ENCODE data around the gene ACSL1.

Gene ACSL1

DNA sequence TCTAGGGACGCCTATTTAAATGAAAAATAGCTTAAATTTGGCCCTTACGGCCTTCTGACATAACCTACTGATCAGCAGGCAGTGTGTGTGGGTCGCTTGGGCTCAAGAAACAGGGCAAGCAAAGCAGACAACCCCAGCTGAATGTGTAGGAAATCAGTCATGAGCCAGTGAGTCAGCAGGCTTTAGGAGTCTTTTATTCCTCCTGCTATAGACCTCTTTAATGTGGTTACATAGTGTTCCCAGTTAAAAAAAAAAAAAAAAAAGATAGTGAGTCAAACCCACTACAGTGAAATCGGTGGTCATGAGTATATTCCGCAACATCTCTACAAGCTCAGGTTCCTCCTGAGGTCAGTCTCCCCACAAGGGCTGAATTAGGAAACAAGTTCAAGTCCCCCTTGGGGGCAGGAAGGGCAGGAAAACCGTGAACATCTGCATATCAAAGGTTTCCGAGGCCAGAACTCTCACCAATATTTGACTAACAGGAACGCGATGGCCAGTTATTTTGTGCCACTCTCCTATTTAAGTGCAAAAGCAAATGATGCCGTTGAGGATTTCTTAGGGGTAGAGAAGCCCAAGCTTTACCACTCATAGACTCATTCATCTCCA is 32.7 kb downstream of the ACSL1 start:
- H2AK5ac ChIP-seq (ENCODE audit: low read length, severe bottlenecking): peak overlapping the region; percentile 73
- H2BK15ac ChIP-seq (ENCODE audit: low read depth, poor library complexity, severe bottlenecking): no peak overlapping the region
- peak; percentile 91 for DNase-seq
- no peak overlapping the region for H4K8ac ChIP-seq (ENCODE audit: low read length)
- no peak overlapping the region for H3K4ac ChIP-seq (ENCODE audit: low read depth in 1 of 2, low read length in 2 of 2)
- H2BK12ac ChIP-seq (ENCODE audit: low read length in 2 of 2): peak overlapping the region in 1 of 2 experiments; percentile 59
- peaks cover 19% of the 10 kb centered on the region for H3K79me1 ChIP-seq (replicated peaks; ENCODE audit: low read length, poor library complexity, severe bottlenecking)
- no peaks in the 10 kb centered on the region for H3K9me3 ChIP-seq (ENCODE audit: control insufficient read depth, low read length)
- H3K27ac ChIP-seq (ENCODE audit: low read length, poor library complexity, severe bottlenecking): peak overlapping the region; percentile 71
- no peak overlapping the region for H3K23ac ChIP-seq (ENCODE audit: low read length in 2 of 2)
- no peak overlapping the region for H4K91ac ChIP-seq (ENCODE audit: low read length)
- 35% methylated on average over 7 of the region's 10 CpGs for WGBS
- H3K4me3 ChIP-seq (ENCODE audit: insufficient read depth in 1 of 2, low read depth in 1 of 2, low read length in 2 of 2): no peak overlapping the region
- peak overlapping the region; percentile 25 for H3K4me2 ChIP-seq (ENCODE audit: low read length, poor library complexity, severe bottlenecking)
- peak overlapping the region; percentile 14 to 61 for H3K18ac ChIP-seq (ENCODE audit: low read depth in 1 of 2, low read length in 2 of 2)
- H3K4me1 ChIP-seq (ENCODE audit: control insufficient read depth, insufficient read depth, low read depth, low read length): peaks cover 22% of the 10 kb centered on the region
- H3K27me3 ChIP-seq (ENCODE audit: control insufficient read depth in 1 of 2, insufficient read depth in 1 of 2, low read length in 2 of 2): no peaks in the 10 kb centered on the region
- no peak overlapping the region for H2BK5ac ChIP-seq (ENCODE audit: low read depth, low read length, poor library complexity, severe bottlenecking)
- H3K9ac ChIP-seq (ENCODE audit: low read length): peak overlapping the region; percentile 49
- H3K36me3 ChIP-seq (ENCODE audit: control insufficient read depth in 1 of 2, insufficient read depth in 2 of 2, low read depth in 1 of 2, low read length in 2 of 2): peaks cover 20 to 23% of the 10 kb centered on the region in 2 experiments
- H3K14ac ChIP-seq (ENCODE audit: low read length in 2 of 2): no peak overlapping the region
- no peak overlapping the region for H2BK120ac ChIP-seq (ENCODE audit: low read depth, low read length)
- no peak overlapping the region for H2AFZ ChIP-seq (ENCODE audit: low read depth, low read length)

DNA sequence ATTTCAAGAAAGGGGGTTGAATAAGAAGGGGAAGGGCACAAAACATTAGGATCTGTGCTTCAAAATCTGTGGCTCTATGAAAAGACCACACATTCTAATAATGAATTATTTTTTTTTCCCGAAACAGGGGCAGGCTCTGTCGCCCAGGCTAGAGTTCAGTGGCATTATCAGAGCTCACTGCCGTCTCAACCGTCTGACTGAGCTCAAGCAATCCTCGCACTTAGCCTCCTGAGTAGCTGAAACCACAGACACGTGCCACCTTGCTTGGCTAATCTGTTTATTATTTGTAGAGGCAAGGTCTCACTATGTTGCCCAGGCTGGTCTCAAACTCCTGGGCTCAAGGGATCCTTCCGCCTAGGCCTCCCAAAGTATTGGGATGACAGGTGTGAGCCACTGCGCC is 33.4 kb downstream of the ACSL1 start:
- Histone ChIP-seq H2AK5ac (ENCODE audit: low read length, severe bottlenecking) (peak overlapping the region; percentile 28), H3K9me3 (ENCODE audit: control insufficient read depth, low read length) (no peaks in the 10 kb centered on the region), H3K27me3 (ENCODE audit: control insufficient read depth in 1 of 2, insufficient read depth in 1 of 2, low read length in 2 of 2) (no peaks in the 10 kb centered on the region), H3K4ac (ENCODE audit: low read depth in 1 of 2, low read length in 2 of 2) (no peak overlapping the region), H3K23ac (ENCODE audit: low read length in 2 of 2) (no peak overlapping the region), H4K91ac (ENCODE audit: low read length) (peak overlapping the region; percentile 22), H2BK15ac (ENCODE audit: low read depth, poor library complexity, severe bottlenecking) (no peak overlapping the region), H2AFZ (ENCODE audit: low read depth, low read length) (no peak overlapping the region), H3K9ac (ENCODE audit: low read length) (peak overlapping the region; percentile 49), H3K36me3 (ENCODE audit: control insufficient read depth in 1 of 2, insufficient read depth in 2 of 2, low read depth in 1 of 2, low read length in 2 of 2) (peaks cover 17 to 18% of the 10 kb centered on the region in 2 experiments), H3K4me1 (ENCODE audit: control insufficient read depth, insufficient read depth, low read depth, low read length) (peaks cover 25% of the 10 kb centered on the region), H3K18ac (ENCODE audit: low read depth in 1 of 2, low read length in 2 of 2) (no peak overlapping the region), H3K14ac (ENCODE audit: low read length in 2 of 2) (no peak overlapping the region), H4K8ac (ENCODE audit: low read length) (no peak overlapping the region), H2BK5ac (ENCODE audit: low read depth, low read length, poor library complexity, severe bottlenecking) (no peak overlapping the region), H2BK120ac (ENCODE audit: low read depth, low read length) (no peak overlapping the region), H3K4me3 (ENCODE audit: insufficient read depth in 1 of 2, low read depth in 1 of 2, low read length in 2 of 2) (no peak overlapping the region), H2BK12ac (ENCODE audit: low read length in 2 of 2) (peak overlapping the region in 1 of 2 experiments; percentile 30), H3K27ac (ENCODE audit: low read length, poor library complexity, severe bottlenecking) (peak overlapping the region; percentile 71), H3K4me2 (ENCODE audit: low read length, poor library complexity, severe bottlenecking) (no peak overlapping the region), H3K79me1 (replicated peaks; ENCODE audit: low read length, poor library complexity, severe bottlenecking) (peaks cover 17% of the 10 kb centered on the region)
- peak; percentile 50 for DNase-seq
- 86% methylated on average over 8 of the region's 8 CpGs for whole genome bisulfite sequencing

DNA sequence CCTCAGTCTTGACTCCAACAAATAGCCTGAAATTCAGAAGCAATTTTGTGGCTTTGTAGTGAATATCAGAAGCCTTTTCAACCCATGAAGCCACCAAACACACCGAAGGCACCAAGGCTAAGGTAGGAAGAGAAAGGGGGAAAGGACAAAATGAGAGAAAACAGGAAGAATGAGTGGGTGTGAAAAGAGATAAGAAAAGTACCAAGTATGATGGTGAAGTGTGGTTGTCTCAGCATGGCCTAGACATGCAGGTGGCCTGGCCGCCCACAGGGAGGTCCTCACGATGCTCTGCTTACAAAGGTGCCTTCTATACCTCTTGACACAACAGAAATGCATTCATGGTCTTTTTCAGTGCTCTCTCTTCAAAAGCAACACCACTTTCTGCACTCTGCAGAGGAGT is 34.9 kb downstream of the ACSL1 start:
- Histone ChIP-seq H2BK15ac (ENCODE audit: low read depth, poor library complexity, severe bottlenecking) (no peak overlapping the region), H3K9ac (ENCODE audit: low read length) (no peak overlapping the region), H2BK120ac (ENCODE audit: low read depth, low read length) (no peak overlapping the region), H3K23ac (ENCODE audit: low read length in 2 of 2) (no peak overlapping the region), H3K27ac (ENCODE audit: low read length, poor library complexity, severe bottlenecking) (no peak overlapping the region), H4K8ac (ENCODE audit: low read length) (no peak overlapping the region), H2BK5ac (ENCODE audit: low read depth, low read length, poor library complexity, severe bottlenecking) (no peak overlapping the region), H3K18ac (ENCODE audit: low read depth in 1 of 2, low read length in 2 of 2) (no peak overlapping the region), H3K4ac (ENCODE audit: low read depth in 1 of 2, low read length in 2 of 2) (no peak overlapping the region), H2AFZ (ENCODE audit: low read depth, low read length) (no peak overlapping the region), H2AK5ac (ENCODE audit: low read length, severe bottlenecking) (peak overlapping the region; percentile 50), H3K14ac (ENCODE audit: low read length in 2 of 2) (no peak overlapping the region), H2BK12ac (ENCODE audit: low read length in 2 of 2) (no peak overlapping the region), H3K4me2 (ENCODE audit: low read length, poor library complexity, severe bottlenecking) (no peak overlapping the region), H3K4me3 (ENCODE audit: insufficient read depth in 1 of 2, low read depth in 1 of 2, low read length in 2 of 2) (no peak overlapping the region), H4K91ac (ENCODE audit: low read length) (no peak overlapping the region), H3K27me3 (ENCODE audit: control insufficient read depth in 1 of 2, insufficient read depth in 1 of 2, low read length in 2 of 2) (no peaks in the 10 kb centered on the region), H3K36me3 (ENCODE audit: control insufficient read depth in 1 of 2, insufficient read depth in 2 of 2, low read depth in 1 of 2, low read length in 2 of 2) (peaks cover 14 to 23% of the 10 kb centered on the region in 2 experiments), H3K4me1 (ENCODE audit: control insufficient read depth, insufficient read depth, low read depth, low read length) (peaks cover 27% of the 10 kb centered on the region), H3K9me3 (ENCODE audit: control insufficient read depth, low read length) (no peaks in the 10 kb centered on the region), H3K79me1 (replicated peaks; ENCODE audit: low read length, poor library complexity, severe bottlenecking) (peaks cover 12% of the 10 kb centered on the region)
- no peak for DNase-seq
- 92% methylated on average over 3 of the region's 3 CpGs for WGBS

DNA sequence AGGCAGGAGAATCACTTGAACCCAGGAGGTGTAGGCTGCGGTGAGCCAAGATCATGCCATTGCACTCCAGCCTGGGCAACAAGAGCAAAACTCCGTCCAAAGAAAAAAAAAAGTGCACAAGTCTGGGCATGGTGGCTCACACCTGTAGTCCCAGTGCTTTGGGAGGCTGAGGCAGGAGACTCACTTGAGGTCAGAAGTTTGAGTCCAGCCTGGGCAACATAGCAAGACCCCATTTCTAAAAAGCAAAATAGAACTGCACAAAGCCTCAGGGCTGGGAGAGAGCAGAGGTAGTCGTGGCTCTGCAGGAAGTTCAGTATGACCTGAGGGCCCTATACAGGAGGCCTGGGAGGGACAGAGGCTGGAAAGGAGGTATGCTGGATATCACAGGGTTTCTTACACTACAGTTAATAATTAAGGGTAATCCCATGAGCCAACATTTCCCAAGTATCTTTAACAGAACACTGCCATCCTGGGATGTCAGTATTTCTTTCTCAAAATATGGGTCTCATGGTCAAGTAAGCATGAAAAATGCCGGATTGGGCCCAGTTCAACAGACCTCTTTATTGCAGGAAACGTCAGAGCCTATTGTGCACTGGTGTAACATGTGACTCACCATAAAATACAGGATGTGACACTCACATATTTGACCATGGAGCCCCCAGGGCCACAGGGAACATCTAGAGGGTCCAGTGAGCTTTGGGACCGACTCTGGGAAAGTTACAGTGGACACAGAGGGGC is 37.8 kb downstream of the ACSL1 start:
- H3K14ac ChIP-seq (ENCODE audit: low read length in 2 of 2): no peak overlapping the region
- no peak overlapping the region for H2BK120ac ChIP-seq (ENCODE audit: low read depth, low read length)
- H2AFZ ChIP-seq (ENCODE audit: low read depth, low read length): no peak overlapping the region
- 80% methylated on average over 5 of the region's 6 CpGs for WGBS
- no peak overlapping the region for H3K23ac ChIP-seq (ENCODE audit: low read length in 2 of 2)
- H3K4me2 ChIP-seq (ENCODE audit: low read length, poor library complexity, severe bottlenecking): no peak overlapping the region
- no peak overlapping the region for H2BK15ac ChIP-seq (ENCODE audit: low read depth, poor library complexity, severe bottlenecking)
- DNase-seq: no peak
- H3K4me1 ChIP-seq (ENCODE audit: control insufficient read depth, insufficient read depth, low read depth, low read length): peaks cover 22% of the 10 kb centered on the region
- peak overlapping the region; percentile 98 for H2AK5ac ChIP-seq (ENCODE audit: low read length, severe bottlenecking)
- no peaks in the 10 kb centered on the region for H3K27me3 ChIP-seq (ENCODE audit: control insufficient read depth in 1 of 2, insufficient read depth in 1 of 2, low read length in 2 of 2)
- H3K9me3 ChIP-seq (ENCODE audit: control insufficient read depth, low read length): no peaks in the 10 kb centered on the region
- no peak overlapping the region for H4K91ac ChIP-seq (ENCODE audit: low read length)
- no peak overlapping the region for H3K4me3 ChIP-seq (ENCODE audit: insufficient read depth in 1 of 2, low read depth in 1 of 2, low read length in 2 of 2)
- H3K4ac ChIP-seq (ENCODE audit: low read depth in 1 of 2, low read length in 2 of 2): no peak overlapping the region
- H4K8ac ChIP-seq (ENCODE audit: low read length): no peak overlapping the region
- peaks cover 21 to 48% of the 10 kb centered on the region in 2 experiments for H3K36me3 ChIP-seq (ENCODE audit: control insufficient read depth in 1 of 2, insufficient read depth in 2 of 2, low read depth in 1 of 2, low read length in 2 of 2)
- H2BK5ac ChIP-seq (ENCODE audit: low read depth, low read length, poor library complexity, severe bottlenecking): peak overlapping the region; percentile 71
- no peak overlapping the region for H3K9ac ChIP-seq (ENCODE audit: low read length)
- H2BK12ac ChIP-seq (ENCODE audit: low read length in 2 of 2): no peak overlapping the region
- H3K79me1 ChIP-seq (replicated peaks; ENCODE audit: low read length, poor library complexity, severe bottlenecking): peaks cover 13% of the 10 kb centered on the region
- no peak overlapping the region for H3K18ac ChIP-seq (ENCODE audit: low read depth in 1 of 2, low read length in 2 of 2)
- H3K27ac ChIP-seq (ENCODE audit: low read length, poor library complexity, severe bottlenecking): peak overlapping the region; percentile 95

All from mesenchymal stem cell (in vitro differentiated cells and primary cell).